CD8-positive, alpha-beta memory T cell (primary cell): ENCODE data around the gene OTUD3. TPM values are rescaled to one million over a fixed set of nuclear protein-coding genes. Genes with fewer than 3 reads are reported as not detected.

Source experiments
- CTCF ChIA-PET: fragments of 350-600 bp; sonication (Branson Sonifier 250); formaldehyde crosslinking; loops from one replicate; lab custom pipeline; 2021; ENCODE audit warnings: antibody characterized with exemption; lab: Charles Lee
- POLR2A ChIA-PET: fragments of 350-600 bp; sonication (Branson Sonifier 250); formaldehyde crosslinking; loops from one replicate; lab custom pipeline; 2021; ENCODE audit warnings: antibody characterized with exemption; lab: Charles Lee
- DNase-seq, 5 donors: peaks; one replicate each; pipeline versions ENCODE4 v3.0.0 to v3.0.0-alpha.2; 2020 to 2022; ENCODE audit warnings: mixed read lengths in 1 of 5
- H3K27ac ChIP-seq: one replicate; pipeline ENCODE4 v1.7.0; 2013; ENCODE audit warnings: low read depth, mild to moderate bottlenecking, low read length, moderate library complexity
- H3K27me3 ChIP-seq: 2 replicates; pipeline ENCODE4 v1.7.0; 2013; ENCODE audit warnings: low read length, mild to moderate bottlenecking; ENCODE audit not compliant: insufficient read depth, poor library complexity, severe bottlenecking
- H3K36me3 ChIP-seq: 2 replicates; pipeline ENCODE4 v1.7.0; 2013; ENCODE audit warnings: mild to moderate bottlenecking, low read length, moderate library complexity; ENCODE audit not compliant: insufficient read depth
- H3K4me1 ChIP-seq: 2 replicates; pipeline ENCODE4 v1.7.0; 2013; ENCODE audit warnings: mild to moderate bottlenecking, low read length, moderate library complexity; ENCODE audit not compliant: insufficient read depth
- H3K4me3 ChIP-seq: 2 replicates; pipeline ENCODE4 v1.7.0; 2013; ENCODE audit warnings: mild to moderate bottlenecking, low read length
- H3K9me3 ChIP-seq: 2 replicates; pipeline ENCODE4 v1.7.0; 2013; ENCODE audit warnings: mild to moderate bottlenecking, low read length
- H3K27ac Mint-ChIP-seq, 8 donors: one replicate each; pipeline ENCODE4 v1.8.0; 2020 to 2021; ENCODE audit warnings: mixed read lengths in 8 of 8, mild to moderate bottlenecking in 6 of 8, inconsistent platforms in 3 of 8, moderate library complexity in 3 of 8
- H3K27me3 Mint-ChIP-seq, 2 donors: one replicate each; pipeline ENCODE4 v1.8.0; 2020 to 2021; ENCODE audit warnings: mixed read lengths in 2 of 2, mild to moderate bottlenecking in 1 of 2, moderate library complexity in 1 of 2
- H3K36me3 Mint-ChIP-seq, 3 donors: one replicate each; pipeline ENCODE4 v1.8.0; 2020 to 2021; ENCODE audit warnings: mixed read lengths in 3 of 3, inconsistent platforms in 1 of 3, mild to moderate bottlenecking in 1 of 3
- H3K4me1 Mint-ChIP-seq, 3 donors: one replicate each; pipeline ENCODE4 v1.8.0; 2020 to 2021; ENCODE audit warnings: mixed read lengths in 3 of 3, inconsistent platforms in 1 of 3, mild to moderate bottlenecking in 1 of 3
- H3K4me3 Mint-ChIP-seq, 7 donors: one replicate each; pipeline ENCODE4 v1.8.0; 2020 to 2021; ENCODE audit warnings: mixed read lengths in 7 of 7, mild to moderate bottlenecking in 6 of 7, moderate library complexity in 4 of 7, inconsistent platforms in 2 of 7
- H3K9me3 Mint-ChIP-seq, 5 donors: one replicate each; pipeline ENCODE4 v1.8.0; 2020 to 2022; ENCODE audit warnings: mixed read lengths in 5 of 5, mild to moderate bottlenecking in 3 of 5, moderate library complexity in 2 of 5, inconsistent platforms in 1 of 5
- polyA plus RNA-seq: library from polyadenylated mRNA; unstranded; fragments of 300-500 nt; fragmentation: Illumina TruSeq; gene quantifications from one replicate; pipeline ENCODE4 v1.2.3, GENCODE V29; 2021
- total RNA-seq, 2 experiments: library from RNA; stranded (reverse); gene quantifications; one replicate each; pipeline ENCODE4 v1.2.3, GENCODE V29; 2021

The OTUD3 gene
- total and polyA plus RNA-seq, 3 experiments from 2014 or later, result 1.1 to 7.9 (median 6.0) TPM

DNA sequence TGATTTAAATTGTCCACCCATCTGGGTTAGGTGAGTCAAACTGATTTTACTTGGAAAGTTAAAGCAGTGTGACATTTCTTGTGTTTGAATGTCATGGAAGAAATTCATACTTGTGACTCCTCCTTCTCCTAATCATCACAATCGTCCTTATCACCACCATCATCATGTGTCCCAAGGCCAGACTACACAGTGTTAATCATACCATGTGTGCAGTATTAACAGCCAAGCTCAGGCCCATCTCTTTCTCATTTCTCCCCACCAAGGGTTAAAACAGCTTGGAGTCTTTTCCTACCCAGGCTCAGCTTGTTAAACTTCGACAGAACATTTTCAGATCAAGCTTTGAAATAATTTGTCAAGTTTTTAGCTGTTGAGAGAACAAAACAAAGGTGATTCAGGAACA, 63.7 kb downstream of the OTUD3 start:
- DNase-seq, result no peak
- Mint-ChIP-seq H3K27me3 (peaks cover 3 to 36% of the 10 kb centered on the region in 2 donors), H3K4me1 (no peaks in the 10 kb centered on the region), H3K27ac (no peak overlapping the region), H3K9me3 (no peaks in the 10 kb centered on the region), H3K36me3 (peaks cover 0 to 2% (median 0%) of the 10 kb centered on the region in 3 donors), H3K4me3 (no peak overlapping the region)
- CTCF ChIA-PET, result no interaction called here
- H3K9me3 ChIP-seq, result no peaks in the 10 kb centered on the region
- no peak overlapping the region for H3K27ac ChIP-seq
- H3K27me3 ChIP-seq, result peaks cover 4% of the 10 kb centered on the region
- H3K36me3 ChIP-seq, result no peaks in the 10 kb centered on the region
- H3K4me3 ChIP-seq, result no peak overlapping the region
- no peaks in the 10 kb centered on the region for H3K4me1 ChIP-seq
- POLR2A ChIA-PET, result no interaction called here

GRCh38 chr1:19946331-19946751, 64.1 kb downstream of the OTUD3 start:
- CTCF ChIA-PET, result no interaction called here
- H3K27ac ChIP-seq, result no peak overlapping the region
- H3K36me3 Mint-ChIP-seq, result peaks cover 0 to 2% (median 0%) of the 10 kb centered on the region in 3 donors
- no peaks in the 10 kb centered on the region for H3K36me3 ChIP-seq
- H3K9me3 ChIP-seq, result no peaks in the 10 kb centered on the region
- H3K9me3 Mint-ChIP-seq, result no peaks in the 10 kb centered on the region
- POLR2A ChIA-PET, result no interaction called here
- no peak overlapping the region for H3K27ac Mint-ChIP-seq
- H3K4me3 Mint-ChIP-seq, result no peak overlapping the region
- peaks cover 4% of the 10 kb centered on the region for H3K27me3 ChIP-seq
- no peak for DNase-seq
- peaks cover 7 to 36% of the 10 kb centered on the region in 2 donors for H3K27me3 Mint-ChIP-seq
- no peaks in the 10 kb centered on the region for H3K4me1 ChIP-seq
- no peak overlapping the region for H3K4me3 ChIP-seq
- no peaks in the 10 kb centered on the region for H3K4me1 Mint-ChIP-seq

GRCh38 chr1:19946971-19947370, 64.8 kb downstream of the OTUD3 start:
- Mint-ChIP-seq H3K4me3 (no peak overlapping the region), H3K9me3 (no peaks in the 10 kb centered on the region), H3K4me1 (no peaks in the 10 kb centered on the region), H3K27ac (no peak overlapping the region), H3K27me3 (peaks cover 10 to 36% of the 10 kb centered on the region in 2 donors), H3K36me3 (peaks cover 0 to 2% (median 0%) of the 10 kb centered on the region in 3 donors)
- ChIA-PET CTCF (no interaction called here), POLR2A (no interaction called here)
- H3K4me3 ChIP-seq, result no peak overlapping the region
- DNase-seq, result no peak
- no peak overlapping the region for H3K27ac ChIP-seq
- peaks cover 4% of the 10 kb centered on the region for H3K27me3 ChIP-seq
- no peaks in the 10 kb centered on the region for H3K9me3 ChIP-seq
- no peaks in the 10 kb centered on the region for H3K4me1 ChIP-seq
- H3K36me3 ChIP-seq, result no peaks in the 10 kb centered on the region

- Histone ChIP-seq H3K4me1 (no peaks in the 10 kb centered on the region), H3K36me3 (no peaks in the 10 kb centered on the region), H3K27ac (no peak overlapping the region), H3K4me3 (no peak overlapping the region), H3K27me3 (peaks cover 4% of the 10 kb centered on the region), H3K9me3 (no peaks in the 10 kb centered on the region)
- no peak for DNase-seq
- Mint-ChIP-seq H3K27me3 (peaks cover 14 to 40% of the 10 kb centered on the region in 2 donors), H3K9me3 (peaks cover 0 to 5% (median 3%) of the 10 kb centered on the region in 5 donors), H3K4me1 (no peaks in the 10 kb centered on the region), H3K4me3 (no peak overlapping the region), H3K27ac (no peak overlapping the region), H3K36me3 (peaks cover 0 to 2% (median 0%) of the 10 kb centered on the region in 3 donors)
- CTCF ChIA-PET, result no interaction called here
- POLR2A ChIA-PET, result no interaction called here
These were observed 66.8 kb downstream of the OTUD3 start for GRCh38 chr1:19949016-19949415.

GRCh38 chr1:19954059-19954458, 71.9 kb downstream of the OTUD3 start:
- peaks cover 0 to 5% (median 5%) of the 10 kb centered on the region in 5 donors for H3K9me3 Mint-ChIP-seq
- peaks cover 14 to 43% of the 10 kb centered on the region in 2 donors for H3K27me3 Mint-ChIP-seq
- Histone ChIP-seq H3K9me3 (no peaks in the 10 kb centered on the region), H3K27me3 (no peaks in the 10 kb centered on the region), H3K27ac (no peak overlapping the region), H3K4me3 (no peak overlapping the region), H3K36me3 (no peaks in the 10 kb centered on the region), H3K4me1 (no peaks in the 10 kb centered on the region)
- ChIA-PET POLR2A (no interaction called here), CTCF (no interaction called here)
- DNase-seq, result no peak
- no peaks in the 10 kb centered on the region for H3K4me1 Mint-ChIP-seq
- peaks cover 0 to 1% (median 0%) of the 10 kb centered on the region in 3 donors for H3K36me3 Mint-ChIP-seq
- H3K4me3 Mint-ChIP-seq, result no peak overlapping the region
- no peak overlapping the region for H3K27ac Mint-ChIP-seq

DNA sequence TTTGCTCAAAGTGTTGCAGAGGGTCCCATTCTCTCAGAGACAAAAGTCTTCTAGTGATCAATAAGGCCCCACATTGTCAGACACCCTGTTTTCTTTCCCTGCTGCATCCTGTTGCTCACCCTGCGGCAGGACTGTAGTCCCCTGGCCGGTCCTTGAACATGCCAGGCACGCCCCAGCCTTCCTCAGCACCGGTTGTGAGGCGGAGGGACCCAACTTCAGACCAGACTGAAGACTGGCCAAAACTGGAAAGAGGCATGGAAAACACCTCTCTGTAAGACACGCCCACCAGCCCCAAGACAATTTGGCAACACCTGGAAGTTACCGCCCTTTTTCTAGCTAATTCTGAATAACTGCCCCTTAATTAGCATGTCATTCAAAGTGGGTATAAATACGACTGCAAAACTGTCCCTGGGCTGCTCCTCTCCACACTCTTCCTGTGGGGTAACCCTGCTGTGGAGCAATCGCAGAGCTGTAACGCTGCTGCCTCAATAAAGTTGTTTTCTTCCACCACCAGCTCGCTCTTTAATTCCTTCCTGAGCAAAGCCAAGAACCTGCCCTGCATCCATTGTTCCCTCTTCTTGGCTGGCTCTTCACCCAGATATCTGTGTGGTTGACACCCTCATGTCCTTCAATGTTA, 73.5 kb downstream of the OTUD3 start:
- Mint-ChIP-seq H3K9me3 (peaks cover 0 to 5% (median 5%) of the 10 kb centered on the region in 5 donors), H3K36me3 (peaks cover 0 to 1% (median 0%) of the 10 kb centered on the region in 3 donors), H3K4me1 (no peaks in the 10 kb centered on the region), H3K27ac (no peak overlapping the region), H3K27me3 (peaks cover 23 to 49% of the 10 kb centered on the region in 2 donors), H3K4me3 (no peak overlapping the region)
- H3K4me1 ChIP-seq, result no peaks in the 10 kb centered on the region
- ChIA-PET POLR2A (no interaction called here), CTCF (no interaction called here)
- H3K9me3 ChIP-seq, result no peaks in the 10 kb centered on the region
- H3K27me3 ChIP-seq, result no peaks in the 10 kb centered on the region
- no peak overlapping the region for H3K4me3 ChIP-seq
- no peaks in the 10 kb centered on the region for H3K36me3 ChIP-seq
- no peak for DNase-seq
- no peak overlapping the region for H3K27ac ChIP-seq

- Mint-ChIP-seq H3K4me3 (no peak overlapping the region), H3K36me3 (peaks cover 0 to 1% (median 0%) of the 10 kb centered on the region in 3 donors), H3K4me1 (no peaks in the 10 kb centered on the region), H3K9me3 (peaks cover 0 to 9% (median 7%) of the 10 kb centered on the region in 5 donors), H3K27me3 (peaks cover 17 to 55% of the 10 kb centered on the region in 2 donors), H3K27ac (no peak overlapping the region)
- no peak overlapping the region for H3K27ac ChIP-seq
- POLR2A ChIA-PET, result no interaction called here
- no peak overlapping the region for H3K4me3 ChIP-seq
- H3K4me1 ChIP-seq, result no peaks in the 10 kb centered on the region
- H3K9me3 ChIP-seq, result no peaks in the 10 kb centered on the region
- no peak for DNase-seq
- no peaks in the 10 kb centered on the region for H3K27me3 ChIP-seq
- CTCF ChIA-PET, result no interaction called here
- no peaks in the 10 kb centered on the region for H3K36me3 ChIP-seq
These were observed 75.6 kb downstream of the OTUD3 start for GRCh38 chr1:19957779-19958178.

- ChIA-PET POLR2A (no interaction called here), CTCF (no interaction called here)
- H3K27ac Mint-ChIP-seq, result no peak overlapping the region
- Histone ChIP-seq H3K36me3 (no peaks in the 10 kb centered on the region), H3K4me1 (no peaks in the 10 kb centered on the region), H3K4me3 (no peak overlapping the region), H3K27me3 (no peaks in the 10 kb centered on the region), H3K9me3 (no peaks in the 10 kb centered on the region), H3K27ac (no peak overlapping the region)
- no peak for DNase-seq
- peaks cover 19 to 51% of the 10 kb centered on the region in 2 donors for H3K27me3 Mint-ChIP-seq
- no peak overlapping the region for H3K4me3 Mint-ChIP-seq
- H3K36me3 Mint-ChIP-seq, result peaks cover 0 to 3% (median 0%) of the 10 kb centered on the region in 3 donors
- H3K9me3 Mint-ChIP-seq, result peaks cover 2 to 9% (median 5%) of the 10 kb centered on the region in 5 donors
- H3K4me1 Mint-ChIP-seq, result no peaks in the 10 kb centered on the region
These were observed 78.4 kb downstream of the OTUD3 start for GRCh38 chr1:19960591-19960990.
